NOMO-1 (cell line): ENCODE results near the gene NDC1.
"Not testable (repeated sequence)": the region's sequence is repeated elsewhere in the genome, so short reads cannot be mapped to it uniquely, and the experiment has no call there.

Experiments
- DNase-seq, 2 experiments: peaks; one replicate each; lab custom pipeline; 2025; ENCODE audit not compliant: unreplicated experiment in 2 of 2; lab: John Stamatoyannopoulos, UW

NDC1 gene

GRCh38 chr1:53769184-53769583 is 68.9 kb downstream of the NDC1 start:
- DNase-seq, result no peak

GRCh38 chr1:53766831-53767405 is 71.2 kb downstream of the NDC1 start:
- no peak for DNase-seq

DNA sequence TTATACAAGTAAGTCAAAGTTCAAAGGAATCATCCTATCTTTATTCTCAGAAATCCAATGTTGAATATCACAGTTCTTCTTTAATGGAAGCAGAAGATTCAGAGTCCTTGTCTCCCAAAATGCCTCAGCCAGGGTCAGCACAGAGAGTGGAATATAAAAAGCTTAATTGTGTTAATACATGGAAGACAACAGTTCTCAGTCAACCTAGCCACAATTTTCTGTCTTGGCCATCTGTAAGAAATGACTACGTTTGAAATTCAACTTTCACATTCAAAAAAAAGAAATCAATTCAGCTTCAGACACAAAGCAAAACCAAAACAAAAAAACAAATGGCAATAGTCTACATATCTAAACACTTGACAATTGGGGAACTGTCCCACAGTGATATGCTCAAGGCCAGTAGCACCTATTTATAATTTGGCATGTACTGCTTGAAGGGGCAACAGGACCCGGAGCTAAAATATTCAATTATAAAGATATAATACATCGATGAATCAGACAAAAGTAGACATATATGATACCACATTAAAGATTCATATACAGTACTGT is 71.8 kb downstream of the NDC1 start:
- DNase-seq, result no peak

GRCh38 chr1:53765657-53766056 is 72.4 kb downstream of the NDC1 start:
- DNase-seq, result no peak

GRCh38 chr1:53763911-53764310 is 74.2 kb downstream of the NDC1 start:
- DNase-seq, result no peak

GRCh38 chr1:53763461-53763860 is 74.6 kb downstream of the NDC1 start:
- no peak for DNase-seq

GRCh38 chr1:53760497-53760896 is 77.6 kb downstream of the NDC1 start:
- not testable (repeated sequence) for DNase-seq

DNA sequence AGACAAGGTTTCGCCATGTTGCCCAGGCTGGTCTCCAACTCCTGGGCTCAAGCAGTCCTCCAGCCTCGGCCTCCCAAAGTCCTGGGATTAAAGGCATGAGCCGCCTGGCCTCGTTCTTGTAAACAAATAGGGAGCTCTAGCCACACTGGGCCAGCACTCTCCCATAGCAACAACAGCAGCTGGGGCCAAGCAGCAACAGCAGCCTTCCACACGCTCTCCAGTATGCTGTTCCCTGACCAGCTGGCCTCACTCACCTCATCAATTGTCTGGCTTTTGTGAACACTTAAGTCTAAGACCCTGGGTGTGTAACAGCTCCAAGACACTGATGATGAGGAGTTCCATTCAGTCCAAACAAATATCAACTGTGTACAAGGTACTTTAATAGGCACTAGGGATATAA is 82.2 kb downstream of the NDC1 start:
- no peak for DNase-seq

- DNase-seq, result peak in 1 of 2 experiments; percentile 38
These were observed 83.4 kb downstream of the NDC1 start for GRCh38 chr1:53754484-53755312.

DNA sequence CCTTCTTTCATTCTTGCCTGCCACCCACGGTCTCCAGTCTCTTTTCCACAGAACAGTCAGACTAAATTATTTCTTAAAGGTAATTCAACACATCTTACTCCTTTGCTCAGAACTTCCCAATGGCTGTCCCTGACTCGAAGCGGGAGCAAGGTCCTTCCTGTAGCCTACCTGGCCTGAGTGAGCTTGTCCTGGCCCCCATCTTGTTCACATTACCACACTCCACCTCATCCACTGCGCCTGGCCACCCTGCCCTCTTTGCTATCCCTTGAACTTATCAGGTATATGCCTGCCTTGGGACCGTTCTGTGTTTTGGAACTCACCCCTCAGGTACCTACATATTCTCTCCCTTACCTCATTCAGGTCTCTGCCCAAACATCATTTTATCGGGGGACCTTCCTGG is 85.8 kb downstream of the NDC1 start:
- no peak for DNase-seq

GRCh38 chr1:53747841-53748240 is 90.3 kb downstream of the NDC1 start:
- no peak for DNase-seq

DNA sequence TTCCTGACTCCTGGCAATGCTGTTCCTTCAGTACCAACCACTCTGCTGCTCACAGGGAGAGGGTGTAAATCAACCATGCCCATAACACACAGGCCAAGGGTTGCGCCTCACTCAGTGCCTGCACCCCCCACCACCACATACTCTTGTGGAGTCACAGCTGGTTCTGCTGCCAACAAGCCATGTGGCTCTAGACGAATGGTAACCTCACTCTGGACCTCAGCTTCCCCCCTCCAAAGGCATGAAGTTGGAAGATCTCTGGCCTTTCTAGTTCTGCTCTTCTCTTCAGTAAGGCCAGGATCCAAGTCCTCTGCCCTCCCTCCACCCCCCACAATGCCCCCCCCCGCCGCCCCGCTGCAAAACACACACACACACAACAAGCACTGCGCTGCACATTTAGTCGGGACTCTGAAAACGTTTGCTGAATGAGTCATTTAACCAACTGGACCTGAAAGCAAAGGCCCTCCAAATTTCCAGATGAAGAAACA is 97.4 kb downstream of the NDC1 start:
- no peak for DNase-seq

- DNase-seq, result peak; percentile 58 to 72
These were observed 98.9 kb downstream of the NDC1 start, which contains the start of gene GLIS1 for GRCh38 chr1:53739109-53739681. Gene GLIS1 (minus strand): TSS chr1:53739164. CDS start chr1:53738064, 1,100 bp downstream.

- no peak for DNase-seq
These were observed 99.6 kb downstream of the NDC1 start for GRCh38 chr1:53738205-53739108.

DNA sequence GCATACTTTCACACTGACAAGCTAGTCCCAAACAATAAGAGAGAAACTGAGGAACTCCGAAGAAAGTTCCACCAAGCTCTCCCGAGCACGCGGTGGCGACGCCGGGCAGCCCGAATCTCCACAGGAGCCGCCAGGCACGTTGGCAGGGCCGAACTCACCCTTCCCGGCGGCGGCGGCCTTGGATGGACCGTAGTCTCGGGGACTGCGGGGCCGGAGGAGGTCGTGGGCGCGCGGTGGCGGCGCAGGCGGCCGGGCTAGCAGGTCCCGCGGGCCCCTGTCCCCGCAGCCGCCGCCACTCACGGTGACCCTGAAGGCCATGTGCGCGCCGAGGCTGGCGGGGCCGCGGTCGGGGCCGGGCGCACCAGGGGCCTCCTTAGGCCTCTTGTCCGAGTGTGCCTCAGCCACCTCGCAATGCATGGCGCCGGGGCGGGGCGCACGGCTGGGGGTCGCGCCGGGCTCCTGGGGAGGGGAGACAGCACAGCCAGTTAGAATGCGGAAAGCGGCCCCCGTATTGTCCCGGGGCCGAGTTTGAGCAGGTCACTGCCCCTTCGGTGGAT is 100.4 kb downstream of the NDC1 start:
- DNase-seq, result no peak

- DNase-seq, result no peak
These were observed 101.8 kb downstream of the NDC1 start for GRCh38 chr1:53736290-53736689.

GRCh38 chr1:53735681-53736080 is 102.4 kb downstream of the NDC1 start:
- DNase-seq, result no peak

DNA sequence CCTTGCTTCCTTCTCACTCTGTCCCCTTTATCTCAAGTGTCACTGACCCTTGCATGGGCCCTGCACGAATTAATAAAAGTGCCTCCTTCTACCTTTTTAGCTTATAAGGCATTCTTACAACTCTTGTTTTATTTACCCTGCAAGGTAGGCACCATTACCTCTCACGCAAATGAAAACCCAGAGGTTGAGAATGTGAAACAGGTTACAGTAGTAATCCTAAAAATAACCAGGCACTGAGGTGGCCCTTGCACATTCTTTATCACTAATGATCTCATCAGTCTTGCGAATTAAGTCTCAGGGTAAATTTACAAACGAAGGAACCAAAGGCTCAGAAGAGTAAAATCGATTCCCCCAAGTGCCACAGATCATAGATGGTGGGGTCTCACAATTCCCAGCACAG is 102.8 kb downstream of the NDC1 start:
- no peak for DNase-seq

GRCh38 chr1:53734650-53735211 is 103.4 kb downstream of the NDC1 start:
- DNase-seq, result no peak
